AG04450 (cell line): ENCODE results near the gene PGLYRP2. TPM values are rescaled to one million over a fixed set of nuclear protein-coding genes. Genes with fewer than 3 reads are reported as not detected.

ENCODE experiments used
- CTCF ChIA-PET: fragments of 300-600, 350-600 bp; formaldehyde crosslinking; extraction: SDS; loops from one replicate; lab custom pipeline; 2022; ENCODE audit warnings: antibody characterized with exemption, inconsistent platforms; lab: Charles Lee
- POLR2A ChIA-PET: fragments of 350-600 bp; formaldehyde crosslinking; extraction: SDS; loops from one replicate; lab custom pipeline; 2021; ENCODE audit warnings: antibody characterized with exemption, inconsistent platforms; lab: Yijun Ruan, JAX
- DNase-seq: peaks from one replicate; pipeline ENCODE4 v3.0.0-alpha.2; 2011; ENCODE audit warnings: low read depth, low spot score
- H3K27ac ChIP-seq: one replicate; pipeline ENCODE4 v1.5.1; 2012; ENCODE audit warnings: low read depth, low read length, control low read depth
- H3K27me3 ChIP-seq: one replicate; pipeline ENCODE4 v1.6.0; 2012; ENCODE audit warnings: low read length; ENCODE audit not compliant: control insufficient read depth, insufficient read depth
- H3K4me3 ChIP-seq: 2 replicates; pipeline ENCODE4 v1.5.1; 2011; ENCODE audit warnings: mild to moderate bottlenecking, low read depth, low read length, control low read depth
- H3K9me3 ChIP-seq: 2 replicates; pipeline ENCODE4 v1.5.1; 2012; ENCODE audit warnings: low read length; ENCODE audit not compliant: control insufficient read depth, insufficient read depth
- CTCF ChIP-seq: IDR thresholded peaks from 2 replicates; pipeline ENCODE4 v1.5.1; 2011; ENCODE audit warnings: low read depth, low read length, control low read depth, inconsistent platforms
- polyA plus RNA-seq: library from polyadenylated mRNA; depleted of rRNA; stranded (reverse); fragments of >200 nt; gene quantifications from 2 replicates; pipeline ENCODE4 v1.2.3, GENCODE V29; 2011

Gene PGLYRP2
- polyA plus RNA-seq, 1 experiment, result not detected

- DNase-seq, result no peak
- Histone ChIP-seq H3K27ac (no peak overlapping the region), H3K4me3 (no peak overlapping the region), H3K9me3 (peaks cover 32% of the 10 kb centered on the region), H3K27me3 (no peaks in the 10 kb centered on the region)
- TF ChIP-seq CTCF, result no peak
- ChIA-PET CTCF (interaction anchor here (0.6 kb wide), 1 partner anchor 10 kb away, joined by 3 read pairs; no protein-coding TSS in a partner anchor), POLR2A (no interaction called here)
These were observed 53.9 kb downstream of the PGLYRP2 start for GRCh38 chr19:15425321-15425950.

GRCh38 chr19:15424692-15425272 lies 54.5 kb downstream of the PGLYRP2 start:
- no peak for TF ChIP-seq CTCF
- no peak for DNase-seq
- Histone ChIP-seq H3K27me3 (no peaks in the 10 kb centered on the region), H3K27ac (no peak overlapping the region), H3K4me3 (no peak overlapping the region), H3K9me3 (peaks cover 32% of the 10 kb centered on the region)
- ChIA-PET POLR2A (no interaction called here), CTCF (no interaction called here)

GRCh38 chr19:15424121-15424520 lies 55.2 kb downstream of the PGLYRP2 start:
- peaks cover 32% of the 10 kb centered on the region for H3K9me3 ChIP-seq
- no peak overlapping the region for H3K4me3 ChIP-seq
- DNase-seq, result no peak
- H3K27ac ChIP-seq, result no peak overlapping the region
- TF ChIP-seq CTCF, result no peak
- ChIA-PET POLR2A (no interaction called here), CTCF (no interaction called here)
- no peaks in the 10 kb centered on the region for H3K27me3 ChIP-seq

GRCh38 chr19:15423130-15423529 lies 56.2 kb downstream of the PGLYRP2 start:
- Histone ChIP-seq H3K27ac (no peak overlapping the region), H3K4me3 (no peak overlapping the region), H3K27me3 (no peaks in the 10 kb centered on the region), H3K9me3 (peaks cover 37% of the 10 kb centered on the region)
- no peak for TF ChIP-seq CTCF
- no peak for DNase-seq
- ChIA-PET POLR2A (no interaction called here), CTCF (no interaction called here)

- H3K9me3 ChIP-seq, result peaks cover 37% of the 10 kb centered on the region
- ChIA-PET CTCF (interaction anchor here (1.0 kb wide), 1 partner anchor 331 kb away, joined by 10 read pairs; no protein-coding TSS in a partner anchor), POLR2A (interaction anchor here (0.9 kb wide), 1 partner anchor 11 kb away, joined by 3 read pairs; no protein-coding TSS in a partner anchor)
- H3K27ac ChIP-seq, result no peak overlapping the region
- TF ChIP-seq CTCF, result no peak
- no peak overlapping the region for H3K4me3 ChIP-seq
- H3K27me3 ChIP-seq, result no peaks in the 10 kb centered on the region
- DNase-seq, result no peak
These were observed 56.8 kb downstream of the PGLYRP2 start for GRCh38 chr19:15422296-15423075.
